CD4-positive, alpha-beta T cell treated with Interleukin-6 for 4 hours (primary cell): Measurements from ENCODE around the gene ATAD3B.
A peak's percentile ranks its signal among the peaks of the same experiment; 100 is the strongest.
"Not testable (repeated sequence)": the region's sequence is repeated elsewhere in the genome, so short reads cannot be mapped to it uniquely, and the experiment has no call there.

Experiments
- DNase-seq: peaks from one replicate; pipeline ENCODE4 v3.0.0-alpha.2; 2020; ENCODE audit warnings: mixed read lengths

Gene ATAD3B

GRCh38 chr1:1471389-1472052 is at the start of gene ATAD3B:
ATAD3B (plus strand) TSS chr1:1471765; CDS start chr1:1471885, 120 bp downstream.
- peak; percentile 94 for DNase-seq

GRCh38 chr1:1421907-1422464 is 49.6 kb upstream of the ATAD3B start:
- no peak for DNase-seq

DNA sequence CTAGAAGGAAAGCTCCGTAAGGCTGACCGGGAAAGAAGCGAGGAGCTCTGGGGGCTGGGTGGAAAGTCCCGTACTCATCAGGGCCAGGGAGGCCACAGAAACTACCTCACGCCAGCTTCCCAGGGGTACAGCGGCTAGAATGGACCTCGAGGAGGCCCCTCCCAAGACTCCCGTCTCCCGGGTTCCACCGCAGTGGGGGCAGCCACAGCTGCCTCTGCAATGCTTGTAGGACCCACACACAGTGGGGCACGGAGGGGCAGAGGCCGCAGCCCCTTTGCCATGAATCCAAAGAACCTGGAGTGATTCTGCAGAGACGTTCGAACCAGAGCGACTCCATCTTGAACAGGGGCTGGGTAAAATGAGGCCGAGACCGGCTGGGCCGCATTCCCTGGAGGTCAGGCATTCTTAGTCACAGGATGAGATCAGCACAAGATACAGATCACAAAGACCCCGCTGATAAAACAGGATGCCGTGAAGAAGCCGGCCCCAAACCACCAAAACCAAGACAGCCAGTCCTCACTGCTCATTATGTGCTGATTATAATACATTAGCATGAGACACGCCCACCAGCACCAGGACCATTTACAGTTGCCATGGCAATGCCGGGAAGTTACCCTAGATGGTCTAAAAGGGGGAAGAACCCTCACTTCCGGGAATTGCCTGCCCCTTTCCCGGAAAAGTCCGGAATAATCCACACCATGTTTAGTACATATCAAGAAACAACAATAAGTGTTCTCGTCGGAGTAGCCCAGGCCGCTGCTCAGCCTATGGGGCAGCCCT is 48.9 kb upstream of the ATAD3B start:
- no peak for DNase-seq

DNA sequence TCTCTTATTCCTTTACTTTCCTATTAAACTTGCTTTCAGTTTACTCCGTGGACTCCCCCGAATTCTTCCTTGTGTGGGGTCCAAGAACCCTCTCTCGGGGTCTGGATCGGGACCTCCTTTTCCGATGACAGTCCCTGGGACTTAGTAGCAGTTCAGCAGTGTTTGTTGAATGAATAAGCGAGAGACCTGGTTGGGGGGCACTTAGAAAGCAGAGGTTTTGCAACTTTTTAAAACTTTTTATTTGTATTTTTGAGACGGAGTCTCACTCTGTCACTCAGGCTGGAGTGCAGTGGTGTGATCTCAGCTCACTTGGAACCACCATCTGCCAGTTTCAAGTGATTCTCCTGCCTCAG is 48.3 kb upstream of the ATAD3B start:
- DNase-seq: no peak

DNA sequence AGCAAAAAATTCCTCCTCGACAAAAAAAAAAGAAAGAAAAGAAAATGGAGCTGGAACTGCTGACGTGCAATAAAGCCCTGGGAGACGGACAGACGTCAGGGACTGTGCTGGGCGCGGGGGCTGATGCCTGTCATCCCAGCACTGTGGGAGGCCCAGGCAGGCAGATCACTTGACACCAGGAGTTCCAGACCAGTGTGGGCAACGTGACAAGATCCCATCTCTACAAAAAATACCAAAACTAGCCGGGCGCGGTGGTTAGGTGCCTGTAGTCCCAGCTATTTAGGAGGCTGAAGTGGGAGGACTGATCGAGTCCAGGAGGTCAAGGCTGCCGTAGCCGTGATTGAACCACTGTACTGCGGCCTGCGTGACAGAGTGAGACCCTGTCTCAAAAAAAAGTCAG is 46.9 kb upstream of the ATAD3B start:
- DNase-seq: no peak

- no peak for DNase-seq
Measured at GRCh38 chr1:1425426-1425752, 46.2 kb upstream of the ATAD3B start.

DNA sequence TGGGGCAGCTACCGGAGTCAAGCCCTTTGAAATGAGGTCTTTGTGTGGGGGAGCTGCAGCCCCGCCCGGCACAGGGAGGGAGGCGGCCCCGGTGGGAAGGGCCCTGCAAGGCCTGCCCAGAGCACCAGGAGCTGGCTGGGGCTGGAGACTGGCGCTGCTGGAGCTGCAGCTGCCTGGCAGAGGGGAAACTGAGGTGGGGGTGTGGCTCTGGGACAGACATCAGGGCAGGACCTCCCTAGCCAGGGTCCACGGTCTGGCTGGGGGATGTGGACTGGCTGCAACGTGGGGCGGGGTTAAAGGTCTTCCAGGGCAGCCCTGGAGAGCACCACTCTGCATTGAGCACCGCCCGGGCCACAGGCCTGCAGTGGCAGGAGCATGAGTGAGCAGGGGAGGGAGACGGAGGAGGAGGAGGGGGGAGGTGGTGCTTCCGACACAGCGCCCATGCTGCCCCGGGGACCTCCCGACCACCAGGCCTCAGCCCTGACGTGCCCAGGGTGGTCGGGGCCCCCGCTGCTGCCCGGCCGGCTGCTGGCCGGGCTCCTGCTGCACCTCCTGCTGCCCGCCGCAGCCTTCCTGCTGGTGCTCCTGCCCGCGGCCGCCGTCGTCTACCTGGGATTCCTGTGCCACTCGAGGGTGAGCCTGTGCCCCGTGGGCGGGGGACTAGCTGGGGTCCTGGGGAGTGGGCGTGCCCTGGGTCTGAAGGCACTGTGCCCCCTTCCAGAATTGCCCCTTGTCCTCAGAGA is 45.6 kb upstream of the ATAD3B start:
- DNase-seq: no peak

- no peak for DNase-seq
Measured at GRCh38 chr1:1426496-1427105, 45.0 kb upstream of the ATAD3B start.

DNA sequence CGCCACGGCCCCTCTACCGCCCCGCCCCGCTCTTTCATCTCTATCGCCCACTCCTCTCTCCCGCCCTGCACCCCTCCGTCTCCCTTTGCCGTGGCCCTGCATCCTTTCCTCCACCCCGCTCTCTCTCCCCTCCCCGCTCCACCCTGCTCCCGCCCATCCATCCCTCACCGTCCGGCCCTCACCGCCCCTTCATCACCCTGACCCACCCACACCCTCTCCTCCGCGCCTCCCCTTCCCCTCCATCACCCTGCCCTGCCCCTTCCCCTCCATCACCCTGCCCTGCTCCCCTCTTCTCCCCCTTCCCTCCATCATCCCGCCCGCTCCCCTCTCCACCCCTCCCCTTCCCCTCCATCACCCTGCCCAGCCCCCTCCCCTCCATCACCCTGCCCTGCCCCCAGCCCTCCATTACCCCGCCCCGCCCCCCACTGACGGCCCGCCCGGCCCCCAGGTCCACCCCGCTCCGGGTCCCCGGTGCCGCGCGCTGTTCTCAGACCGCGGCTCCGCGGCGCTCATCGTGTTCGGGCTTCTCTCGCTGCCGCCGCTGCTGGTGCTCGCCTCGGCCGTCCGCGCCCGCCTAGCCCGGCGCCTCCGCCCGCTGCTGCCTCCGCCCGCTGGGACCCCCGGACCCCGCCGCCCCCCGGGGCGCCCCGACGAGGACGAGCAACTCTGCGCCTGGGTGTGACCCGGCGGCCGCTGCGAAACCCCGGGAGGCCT is 44.3 kb upstream of the ATAD3B start:
- DNase-seq: peak; percentile 11

GRCh38 chr1:1427820-1428148 is 43.8 kb upstream of the ATAD3B start:
- DNase-seq: peak; percentile 11

DNA sequence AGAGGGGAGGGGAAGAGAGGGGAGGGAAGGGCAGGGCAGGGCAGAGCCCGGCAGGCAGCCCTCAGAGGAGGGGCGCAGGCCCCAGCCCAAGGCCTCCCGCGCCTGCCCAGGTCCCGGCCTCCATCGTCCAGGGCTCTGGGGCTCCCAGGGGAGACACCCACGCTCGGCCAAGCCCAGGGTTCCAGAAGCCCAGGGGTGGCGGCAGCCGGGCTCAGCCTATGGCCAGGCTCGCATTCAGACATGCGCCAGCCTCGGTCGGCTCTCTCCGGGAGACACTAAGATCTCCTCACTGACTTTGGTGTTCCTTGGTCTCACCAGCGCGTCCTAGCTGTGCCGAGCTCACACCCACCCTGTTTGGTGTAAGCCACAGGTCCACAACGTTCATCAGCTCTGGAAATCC is 43.4 kb upstream of the ATAD3B start:
- no peak for DNase-seq

GRCh38 chr1:1428967-1429366 is 42.6 kb upstream of the ATAD3B start:
- DNase-seq: not testable (repeated sequence)

DNA sequence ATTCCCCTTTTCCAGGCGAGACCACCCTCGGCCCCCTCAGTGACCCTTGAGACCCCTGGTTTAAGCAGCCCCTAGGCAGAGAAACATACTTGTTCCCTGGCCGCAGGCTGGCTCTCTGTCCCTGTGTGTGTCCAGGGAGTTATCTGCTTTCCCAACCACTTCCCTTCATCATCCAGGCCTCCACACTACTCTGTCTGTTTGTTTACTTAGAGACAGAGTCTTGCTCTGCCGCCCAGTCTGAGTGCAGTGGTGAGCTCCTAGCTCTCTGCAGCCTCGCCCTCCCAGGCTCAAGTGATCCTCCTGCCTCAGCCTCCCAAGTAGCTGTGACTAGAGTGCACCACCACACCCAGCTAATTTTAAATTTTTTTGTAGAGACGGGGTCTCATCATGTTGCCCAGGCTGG is 41.9 kb upstream of the ATAD3B start:
- no peak for DNase-seq

DNA sequence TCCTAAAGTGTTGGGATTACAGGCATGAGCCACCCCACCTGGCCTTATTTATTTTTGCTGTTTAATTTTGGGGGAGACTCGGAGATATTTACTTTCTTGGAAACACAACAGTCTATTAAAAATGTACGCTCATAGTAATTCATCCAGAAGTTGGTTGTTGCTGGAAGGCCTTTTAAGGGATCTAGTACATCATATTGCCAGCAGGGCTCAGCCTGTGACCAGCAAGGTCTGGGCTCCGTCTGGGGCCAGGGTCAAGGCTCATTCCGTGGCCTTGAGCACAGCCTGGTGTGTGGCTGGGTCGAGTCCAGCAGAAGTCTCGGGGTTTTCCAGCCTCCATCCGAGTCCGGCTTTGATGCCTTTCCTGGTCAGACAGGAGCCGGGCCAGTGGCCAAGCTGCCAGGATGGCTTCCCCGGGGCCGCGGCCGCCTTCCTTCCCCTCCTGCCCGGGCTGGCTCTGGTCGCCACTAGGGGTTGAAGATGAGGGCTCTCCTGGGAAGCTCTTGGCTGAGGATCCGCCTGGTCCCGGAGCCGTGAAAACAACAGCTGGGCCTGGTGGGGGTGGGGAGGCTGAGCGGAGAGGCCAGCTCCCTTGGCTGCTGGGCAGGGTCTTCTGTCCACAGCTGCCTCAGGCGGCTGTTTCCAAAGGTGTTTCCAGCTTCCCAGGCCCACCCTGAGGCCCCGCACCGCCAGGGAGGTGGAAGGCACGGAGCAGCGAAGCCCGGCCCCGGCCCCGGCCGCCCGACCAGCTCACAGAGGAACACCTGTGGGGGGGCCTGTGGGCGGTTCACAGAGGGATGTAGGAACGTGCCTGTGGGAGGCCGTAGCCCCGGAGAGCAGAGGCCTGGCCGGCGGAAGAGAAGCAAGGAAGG is 41.2 kb upstream of the ATAD3B start:
- no peak for DNase-seq

DNA sequence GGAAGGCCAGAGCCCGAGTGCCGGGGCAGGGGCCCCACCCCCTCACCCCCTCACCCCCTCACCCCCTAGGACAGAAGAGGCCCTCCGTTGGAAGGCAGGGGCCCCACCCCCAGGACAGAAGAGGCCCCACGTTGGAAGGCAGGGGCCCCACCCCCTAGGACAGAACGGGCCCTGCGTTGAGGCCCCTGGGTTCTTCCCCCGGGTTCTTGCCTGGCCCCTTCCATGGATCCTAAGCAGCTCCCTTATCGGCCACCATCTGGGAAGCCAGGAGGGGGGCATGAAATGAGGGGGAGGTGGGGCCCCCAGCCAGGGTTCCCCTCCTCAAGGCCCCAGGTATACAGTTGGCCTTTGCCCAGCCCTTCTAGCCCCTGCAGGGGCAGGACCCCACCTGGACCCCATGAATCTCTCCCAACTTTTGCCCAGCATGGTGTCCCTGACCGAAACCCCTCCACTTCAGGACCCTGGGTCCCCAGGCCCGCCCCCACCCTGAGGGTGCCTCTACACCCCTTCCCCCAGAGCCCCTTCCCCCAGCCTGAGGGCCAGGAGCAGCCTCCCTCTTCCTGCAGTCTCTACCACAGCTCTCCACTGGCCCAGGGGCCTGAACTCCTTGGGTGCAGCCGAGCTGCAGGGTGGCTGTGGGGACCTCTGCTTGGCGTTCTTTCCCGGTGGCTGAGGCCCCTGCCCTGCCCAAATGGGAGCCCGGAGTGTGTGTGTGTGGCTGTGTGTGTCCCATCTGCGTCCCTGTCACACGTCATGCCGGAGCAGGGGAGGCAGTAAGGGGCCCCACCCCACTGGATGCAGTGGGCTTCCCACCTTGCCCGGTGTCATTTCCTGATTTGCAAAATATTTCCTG is 40.3 kb upstream of the ATAD3B start:
- no peak for DNase-seq

DNA sequence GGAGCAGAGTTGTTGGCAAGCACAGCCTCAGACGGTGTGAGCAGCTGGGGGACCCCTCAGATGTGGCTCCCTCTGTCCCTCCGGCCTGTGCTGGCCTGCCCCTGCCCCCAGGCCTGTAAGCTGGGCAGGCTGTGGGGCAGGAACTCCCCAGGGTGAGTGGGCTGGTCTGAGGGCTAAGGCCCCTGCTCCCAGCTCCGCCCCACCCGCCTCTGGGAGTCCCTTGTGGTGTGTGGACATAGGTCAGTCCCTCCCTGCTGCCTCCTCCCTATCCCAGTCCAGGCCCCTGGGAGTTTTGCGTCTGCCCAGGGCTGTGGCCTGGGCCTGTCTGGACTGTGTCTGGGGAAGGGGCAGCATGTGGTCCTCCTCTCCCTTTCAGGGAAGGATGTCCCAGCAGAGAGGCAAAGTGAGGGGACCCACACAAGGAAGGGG is 39.7 kb upstream of the ATAD3B start:
- no peak for DNase-seq

- DNase-seq: no peak
Measured at GRCh38 chr1:1432274-1432950, 39.2 kb upstream of the ATAD3B start.

- DNase-seq: no peak
Measured at GRCh38 chr1:1432951-1433803, 38.4 kb upstream of the ATAD3B start.

DNA sequence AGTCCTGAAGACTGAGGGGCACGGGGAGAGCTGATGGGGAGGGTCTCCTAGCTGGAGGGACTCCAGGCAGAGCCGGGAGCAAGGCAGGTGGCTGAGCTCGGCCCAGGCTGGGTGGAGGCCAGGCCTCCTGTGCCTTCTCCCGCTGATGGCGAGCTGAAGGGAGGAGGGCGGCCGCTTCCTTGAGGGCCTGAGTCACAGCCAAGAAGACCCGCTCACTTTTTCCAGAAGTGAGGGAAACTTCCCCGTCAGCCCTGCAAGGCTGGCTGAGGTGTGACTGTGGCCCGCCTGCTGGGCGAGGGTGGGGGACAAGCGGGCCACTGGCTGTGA is 37.8 kb upstream of the ATAD3B start:
- no peak for DNase-seq
